Gastrocnemius medialis (tissue), 4 donors: Measurements from ENCODE around the gene LTA.

ENCODE experiments used
- CTCF ChIP-seq, 5 experiments: fragments of 450-650 bp in 3 of 5; fragments of 200-600 bp in 2 of 5; sonication (generic) in 2 of 5; IDR thresholded peaks in 4 of 5; conservative IDR thresholded peaks in 1 of 5; 1 replicate in 4 of 5; 2 replicates in 1 of 5; pipeline ENCODE4 v1.5.1; 2016 to 2019; ENCODE audit warnings: antibody characterized with exemption in 5 of 5, mild to moderate bottlenecking in 3 of 5, moderate library complexity in 3 of 5
- POLR2A ChIP-seq, 2 donors: fragments of 450-650 bp; IDR thresholded peaks; one replicate each; pipeline ENCODE4 v1.6.1; 2017; ENCODE audit warnings: antibody characterized with exemption in 2 of 2, mild to moderate bottlenecking in 2 of 2, moderate library complexity in 2 of 2

GRCh38 chr6:31617010-31617409, 44.9 kb downstream of the LTA start:
- TF ChIP-seq CTCF (IDR thresholded peaks at IDR 0.05 in 4 of 5, conservative IDR thresholded peaks at IDR 0.05 in 1 of 5) (no peak), POLR2A (IDR thresholded peaks at IDR 0.05) (no peak)
